NCI-H510A (cell line): ENCODE measurements around the gene PLEKHM3.
A peak's percentile ranks its signal among the peaks of the same experiment; 100 is the strongest.
"Not testable (repeated sequence)": the region's sequence is repeated elsewhere in the genome, so short reads cannot be mapped to it uniquely, and the experiment has no call there.

ENCODE experiments used
- DNase-seq: peaks from one replicate; lab custom pipeline; 2025; lab: John Stamatoyannopoulos, UW

The PLEKHM3 gene

GRCh38 chr2:207825045-207825954, 200.0 kb downstream of the PLEKHM3 start:
- no peak for DNase-seq

DNA sequence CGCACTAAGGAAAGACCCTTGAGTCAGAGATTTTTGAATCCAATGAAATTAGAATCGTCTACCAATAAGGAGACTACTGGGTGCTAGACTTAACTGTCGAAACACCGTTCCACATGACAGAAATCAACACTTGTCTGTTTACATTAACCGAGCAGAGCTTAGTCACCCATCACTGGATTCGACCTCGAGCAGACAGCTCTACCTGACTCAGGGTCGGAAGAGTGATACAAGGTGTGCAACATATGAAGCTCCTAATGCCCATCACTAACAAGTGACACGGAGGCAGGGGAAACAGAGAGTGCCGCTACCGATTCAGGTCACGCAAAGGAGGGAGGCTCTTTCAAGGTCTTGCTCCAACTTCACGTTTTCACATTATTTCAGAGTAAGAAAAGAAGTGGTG, 201.5 kb downstream of the PLEKHM3 start:
- DNase-seq: peak; percentile 6

- DNase-seq: no peak
Observed at GRCh38 chr2:207819839-207820784, 205.2 kb downstream of the PLEKHM3 start.

- no peak for DNase-seq
Observed at GRCh38 chr2:207819021-207819797, 206.1 kb downstream of the PLEKHM3 start.

DNA sequence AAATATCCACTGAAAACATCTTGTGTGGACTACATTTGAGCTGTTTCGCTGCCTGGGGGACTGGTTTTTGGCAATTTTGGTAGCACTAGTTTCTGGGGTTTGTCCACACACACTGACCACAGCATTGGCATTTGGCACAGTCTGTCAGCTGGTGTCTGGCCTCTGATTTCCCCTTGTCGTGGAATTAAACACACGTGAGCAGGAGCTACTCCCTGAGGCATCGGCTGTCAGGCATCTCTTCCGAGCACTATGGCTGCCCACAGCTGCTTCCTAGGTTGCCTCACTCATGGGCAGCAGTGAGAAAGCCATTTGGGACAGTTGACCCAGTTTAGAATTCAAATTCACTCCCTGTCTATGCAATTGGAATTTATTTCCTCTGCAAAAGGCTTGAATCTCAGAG, 208.8 kb downstream of the PLEKHM3 start:
- DNase-seq: no peak

DNA sequence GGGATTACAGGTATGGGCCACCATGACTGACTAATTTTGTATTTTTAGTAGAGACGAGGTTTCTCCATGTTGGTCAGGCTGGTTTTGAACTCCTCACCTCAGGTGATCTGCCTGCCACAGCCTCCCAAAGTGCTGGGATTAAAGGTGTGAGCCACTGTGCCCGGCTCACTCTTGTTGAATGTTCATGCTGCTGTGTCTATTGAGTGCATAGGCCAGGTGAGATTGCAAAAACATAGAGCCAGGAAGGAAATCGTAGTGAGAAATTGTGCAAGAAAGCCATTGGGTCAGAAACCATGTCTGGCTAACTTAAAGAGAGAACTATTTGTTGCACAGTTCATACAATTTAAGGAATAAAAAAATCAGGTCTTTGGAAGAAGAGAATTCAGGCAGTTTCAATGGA, 210.1 kb downstream of the PLEKHM3 start:
- DNase-seq: no peak

DNA sequence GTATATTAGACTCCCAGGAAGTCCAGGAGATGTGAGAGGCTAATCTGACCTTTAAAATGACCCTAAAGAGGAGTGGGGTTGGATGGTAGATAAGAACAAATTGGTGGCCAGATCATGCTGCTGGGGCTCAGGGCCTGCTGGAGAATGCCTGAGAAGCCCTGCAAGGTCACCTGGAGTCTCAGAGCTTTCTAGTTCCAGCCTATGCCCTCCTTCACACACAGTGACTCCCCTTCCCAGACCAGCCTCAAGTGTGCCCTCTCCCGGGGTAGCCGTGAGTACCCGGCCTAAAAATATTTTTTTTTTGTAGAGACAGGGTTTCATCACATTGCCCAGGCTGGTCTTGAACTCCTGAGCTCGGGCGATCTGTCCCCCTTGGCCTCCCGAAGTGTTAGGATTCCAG, 211.4 kb downstream of the PLEKHM3 start:
- no peak for DNase-seq

- DNase-seq: no peak
Observed at GRCh38 chr2:207813221-207813916, 212.0 kb downstream of the PLEKHM3 start.

- DNase-seq: no peak
Observed at GRCh38 chr2:207812726-207813080, 212.6 kb downstream of the PLEKHM3 start.

DNA sequence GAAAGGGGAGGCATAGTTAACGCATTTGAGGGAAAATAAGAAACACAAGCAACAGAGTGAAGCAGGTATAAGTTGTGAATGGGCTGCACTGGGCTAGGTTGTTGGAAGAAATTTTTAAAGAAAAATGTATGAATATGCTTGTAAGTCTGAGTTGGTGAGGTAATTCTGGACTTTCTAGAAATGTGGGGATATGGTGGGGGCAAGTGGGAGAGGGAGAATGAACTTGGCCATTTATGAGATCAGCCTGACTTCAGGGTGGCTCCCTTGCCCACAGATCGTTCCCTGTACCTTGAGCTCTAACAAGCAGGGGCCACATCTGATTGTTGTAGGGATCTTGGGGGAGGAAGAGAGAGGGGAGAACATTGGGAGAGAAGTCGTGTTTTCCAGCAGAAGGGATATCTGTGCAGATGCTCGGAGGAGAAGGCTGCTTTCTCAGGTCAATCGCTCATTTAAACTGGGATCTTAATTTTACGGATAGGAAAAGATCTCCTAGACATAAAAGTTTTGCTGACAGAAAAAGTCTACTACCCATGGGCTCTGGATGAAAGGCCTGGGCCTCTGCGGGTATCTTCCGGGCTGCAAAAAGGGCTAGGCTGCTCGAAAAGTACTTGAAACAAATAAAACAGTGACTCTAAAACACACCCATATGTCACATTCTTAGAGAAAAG, 213.1 kb downstream of the PLEKHM3 start:
- no peak for DNase-seq

- DNase-seq: not testable (repeated sequence)
Observed at GRCh38 chr2:207811658-207812057, 213.7 kb downstream of the PLEKHM3 start.

GRCh38 chr2:207810200-207810788, 215.0 kb downstream of the PLEKHM3 start:
- DNase-seq: no peak

DNA sequence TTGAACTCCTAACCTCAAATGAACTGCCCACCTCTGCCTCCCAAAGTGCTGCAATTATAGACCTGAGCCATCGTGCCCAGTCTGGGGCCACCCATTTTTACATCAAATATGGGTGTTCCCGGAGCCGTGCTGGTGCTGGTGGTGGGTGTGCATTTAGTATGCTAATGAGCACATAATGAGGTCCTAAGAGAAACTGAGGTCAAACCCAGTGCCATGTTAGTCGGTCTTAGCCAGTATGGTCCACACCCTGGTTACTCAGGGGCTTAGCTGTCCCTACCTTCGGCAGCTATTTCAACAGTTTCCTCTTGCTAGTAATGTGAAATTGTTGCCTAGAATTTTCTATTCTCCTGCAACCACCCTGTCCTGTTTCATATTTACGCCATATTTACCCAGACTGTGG, 217.2 kb downstream of the PLEKHM3 start:
- DNase-seq: no peak

GRCh38 chr2:207807516-207807915, 217.8 kb downstream of the PLEKHM3 start:
- DNase-seq: no peak

DNA sequence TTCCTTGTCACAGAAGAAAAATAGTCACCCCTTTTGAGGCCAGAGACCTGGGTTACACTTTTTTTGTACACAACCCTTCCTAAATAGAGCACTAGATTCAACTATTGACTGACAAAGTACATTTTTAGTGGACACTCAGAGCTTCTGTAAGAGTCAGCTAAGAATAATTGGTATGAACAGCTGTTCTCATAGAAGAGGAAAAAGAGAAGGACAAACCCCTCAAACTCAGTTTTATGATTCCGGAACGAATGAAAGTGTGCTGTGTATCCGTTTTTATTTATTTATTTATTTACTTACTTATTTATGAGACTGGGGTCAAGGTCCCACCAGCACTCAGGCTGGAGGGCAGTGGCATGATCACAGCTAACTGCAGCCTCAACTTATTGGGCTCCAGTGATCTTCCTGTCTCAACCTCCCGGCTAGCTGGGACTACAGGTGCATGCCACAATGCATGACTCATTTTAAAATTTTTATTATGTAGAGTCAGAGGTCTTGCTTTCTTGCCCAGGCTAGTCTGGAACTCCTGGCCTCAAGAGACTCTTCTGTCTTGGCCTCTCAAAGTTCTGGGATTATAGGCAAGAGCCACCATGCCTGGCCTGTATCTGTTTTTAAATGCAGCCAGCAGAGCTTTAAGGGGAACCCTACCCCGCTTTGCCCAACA, 219.6 kb downstream of the PLEKHM3 start:
- DNase-seq: no peak

- no peak for DNase-seq
Observed at GRCh38 chr2:207802650-207803049, 222.7 kb downstream of the PLEKHM3 start.

DNA sequence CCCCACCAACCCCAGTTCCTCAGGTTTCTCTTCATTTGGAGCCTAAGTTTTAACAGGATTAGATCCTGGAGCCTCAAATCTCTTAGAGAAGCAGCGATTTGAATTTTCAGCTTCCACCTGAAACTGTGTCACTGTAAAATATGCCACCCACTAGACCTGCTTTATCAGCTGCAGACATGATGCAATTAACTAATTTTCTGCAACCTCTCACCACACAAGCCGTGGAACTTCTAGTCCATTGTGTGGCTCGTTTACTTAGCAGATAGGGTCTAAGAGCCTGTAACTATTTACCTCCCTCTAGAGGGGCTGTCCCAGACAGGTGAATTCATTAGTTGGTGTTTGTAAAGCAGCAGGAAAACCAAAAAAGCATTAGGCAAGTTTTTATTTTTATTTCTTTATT, 224.1 kb downstream of the PLEKHM3 start:
- DNase-seq: no peak

GRCh38 chr2:207796585-207797350, 228.6 kb downstream of the PLEKHM3 start:
- DNase-seq: peak; percentile 81

DNA sequence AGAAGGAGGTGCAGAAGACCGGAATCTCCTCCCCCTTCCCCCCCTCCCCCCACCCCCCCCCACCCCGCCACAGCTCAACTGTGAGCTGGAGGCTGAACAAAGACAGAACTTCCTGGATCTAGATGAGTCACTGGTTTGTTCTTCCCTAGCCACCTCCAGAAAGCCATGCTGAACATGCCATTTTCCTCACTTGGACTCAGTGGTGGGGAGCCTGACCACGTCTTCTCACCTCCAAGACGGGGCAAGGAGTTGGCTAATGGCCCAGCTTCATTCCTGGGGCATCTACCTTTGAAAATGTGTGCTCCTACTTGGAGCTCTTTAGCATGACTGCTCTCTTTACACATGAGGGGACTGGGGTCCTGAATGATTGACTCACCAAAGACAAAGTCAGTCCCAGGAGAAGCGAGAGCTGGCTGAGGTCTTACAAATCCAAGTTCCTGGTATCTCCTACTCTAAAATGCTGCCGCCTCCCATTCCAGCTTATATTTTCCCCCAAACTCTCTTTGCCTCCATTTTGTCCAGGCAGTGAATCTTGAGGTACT, 233.0 kb downstream of the PLEKHM3 start:
- no peak for DNase-seq
